GM11168 (cell line): Measurements from ENCODE around the gene KDM1B.

ENCODE experiments used
- in situ Hi-C: fragments of 300-500 bp; cut with MboI; formaldehyde crosslinking; loops from one replicate; pipeline ENCODE4 v1.12.0; 2022; ENCODE audit warnings: low sequenced_read_pairs; ENCODE audit not compliant: unreplicated experiment

Gene KDM1B

GRCh38 chr6:18249271-18249670 is 94.0 kb downstream of the KDM1B start:
- in situ Hi-C loops, result no loop called here

GRCh38 chr6:18253635-18254034 is 98.4 kb downstream of the KDM1B start:
- in situ Hi-C loops, result no loop called here

- in situ Hi-C loops, result no loop called here
Measured at GRCh38 chr6:18254793-18255192, 99.6 kb downstream of the KDM1B start.

DNA sequence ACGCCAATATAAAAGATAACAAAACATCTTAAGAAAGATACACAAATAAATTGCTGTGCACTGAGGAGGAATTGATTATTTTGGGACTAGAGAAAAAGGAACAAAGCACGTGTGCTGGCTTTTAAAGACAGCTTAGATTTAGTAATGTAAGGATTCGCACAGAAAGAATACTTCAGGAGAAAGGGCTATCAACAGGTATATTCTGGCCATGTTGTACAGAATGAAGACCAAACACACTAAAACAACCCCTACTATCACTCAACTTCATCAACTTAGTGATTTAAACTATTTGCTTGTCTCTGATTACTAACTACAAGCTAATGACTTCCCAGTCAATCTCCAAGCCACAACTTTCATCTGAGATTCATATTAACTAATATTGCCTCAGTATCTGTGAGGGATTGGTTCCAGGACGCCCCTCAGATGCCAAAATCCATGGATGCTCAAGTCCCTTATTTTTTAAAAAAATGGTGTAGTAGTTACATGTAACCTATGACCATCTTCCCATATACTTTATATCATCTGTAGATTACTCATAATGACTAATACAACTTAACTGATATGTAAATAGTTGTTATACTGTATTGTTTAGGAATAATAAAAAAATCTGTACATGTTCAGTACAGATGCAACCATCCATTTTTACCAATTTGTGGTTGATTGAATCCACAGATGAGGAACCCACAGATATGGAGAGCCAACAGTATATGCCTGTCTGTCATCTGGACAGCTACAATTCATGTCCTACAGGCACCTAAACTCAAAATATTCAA is 104.6 kb downstream of the KDM1B start:
- in situ Hi-C loops, result no loop called here

- in situ Hi-C loops, result no loop called here
Measured at GRCh38 chr6:18260448-18261106, 105.4 kb downstream of the KDM1B start.

- in situ Hi-C loops, result no loop called here
Measured at GRCh38 chr6:18261877-18262276, 106.7 kb downstream of the KDM1B start.

DNA sequence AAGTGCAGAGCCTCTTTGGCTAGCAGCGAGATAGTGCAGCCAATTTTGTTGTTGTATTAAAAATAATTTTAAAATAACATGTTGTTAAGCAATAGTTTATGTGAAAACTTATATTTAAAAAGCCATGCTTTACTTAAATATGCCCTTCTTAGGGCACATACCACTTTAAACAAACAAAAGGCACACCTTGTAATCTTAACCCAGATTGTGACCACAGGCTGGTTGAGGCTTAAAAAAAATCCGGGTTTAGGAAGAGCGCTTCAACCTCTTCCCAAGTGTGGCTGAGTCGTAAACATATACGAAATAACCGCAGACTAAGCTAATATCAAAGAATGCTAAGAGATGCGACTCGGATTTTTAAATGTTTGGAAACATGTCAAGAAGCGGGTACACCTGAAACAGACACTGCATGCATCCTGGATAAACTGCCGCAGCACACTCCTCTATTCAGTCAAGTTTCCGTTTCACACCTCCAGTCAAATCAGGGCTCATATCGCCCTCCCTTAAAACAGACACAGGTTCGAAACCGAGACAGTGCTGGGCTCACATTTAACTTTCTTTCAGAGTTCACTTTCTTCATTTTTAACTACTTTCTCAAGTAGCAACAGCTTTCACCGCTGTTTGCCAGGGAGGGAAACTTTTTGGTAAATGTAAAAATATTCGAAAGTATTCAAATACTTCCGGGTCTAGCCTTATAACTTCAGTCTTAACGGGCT is 107.6 kb downstream of the KDM1B start:
- in situ Hi-C loops, result no loop called here

GRCh38 chr6:18263418-18264218 is 108.4 kb downstream of the KDM1B start:
- in situ Hi-C loops, result no loop called here

GRCh38 chr6:18264219-18264922 is 109.1 kb downstream of the KDM1B start, which contains the start of gene DEK:
DEK (minus strand) TSS chr6:18264530; CDS start chr6:18263987, 543 bp downstream.
- in situ Hi-C loops, result no loop called here

GRCh38 chr6:18264923-18265377 is 109.7 kb downstream of the KDM1B start:
- in situ Hi-C loops, result no loop called here

GRCh38 chr6:18265787-18266522 is 110.7 kb downstream of the KDM1B start:
- in situ Hi-C loops, result no loop called here

GRCh38 chr6:18266523-18266912 is 111.3 kb downstream of the KDM1B start:
- in situ Hi-C loops, result no loop called here

GRCh38 chr6:18268066-18268465 is 112.8 kb downstream of the KDM1B start:
- in situ Hi-C loops, result no loop called here

GRCh38 chr6:18269253-18269652 is 114.0 kb downstream of the KDM1B start:
- in situ Hi-C loops, result no loop called here

GRCh38 chr6:18269717-18270116 is 114.5 kb downstream of the KDM1B start:
- in situ Hi-C loops, result no loop called here

DNA sequence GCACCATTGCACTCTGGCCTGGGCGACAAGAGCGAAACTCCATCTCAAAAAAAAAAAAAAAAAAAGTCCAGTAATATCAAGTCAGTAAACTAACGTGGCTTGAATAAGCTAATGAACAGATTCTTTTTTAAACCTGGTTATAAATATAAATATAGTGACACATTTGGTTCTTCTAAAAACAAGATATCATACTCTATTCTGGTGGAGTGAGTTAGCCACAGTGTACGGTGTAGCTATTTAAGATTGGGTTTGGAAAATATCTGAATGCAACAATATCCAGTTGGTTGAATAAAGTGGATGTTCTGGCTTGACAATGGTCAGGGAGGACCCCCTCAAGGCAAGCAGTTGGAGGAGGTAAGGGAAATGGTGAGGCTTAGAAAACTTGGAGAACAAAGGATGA is 115.0 kb downstream of the KDM1B start:
- in situ Hi-C loops, result no loop called here
